ENCODE results near the gene CALML6. TPM values are rescaled to one million over a fixed set of nuclear protein-coding genes. Genes with fewer than 3 reads are reported as not detected.

The CALML6 gene, protein sequence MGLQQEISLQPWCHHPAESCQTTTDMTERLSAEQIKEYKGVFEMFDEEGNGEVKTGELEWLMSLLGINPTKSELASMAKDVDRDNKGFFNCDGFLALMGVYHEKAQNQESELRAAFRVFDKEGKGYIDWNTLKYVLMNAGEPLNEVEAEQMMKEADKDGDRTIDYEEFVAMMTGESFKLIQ
- 0.44 and 0.51 TPM in 2 replicates for total RNA-seq (2012; rRNA removed)

DNA sequence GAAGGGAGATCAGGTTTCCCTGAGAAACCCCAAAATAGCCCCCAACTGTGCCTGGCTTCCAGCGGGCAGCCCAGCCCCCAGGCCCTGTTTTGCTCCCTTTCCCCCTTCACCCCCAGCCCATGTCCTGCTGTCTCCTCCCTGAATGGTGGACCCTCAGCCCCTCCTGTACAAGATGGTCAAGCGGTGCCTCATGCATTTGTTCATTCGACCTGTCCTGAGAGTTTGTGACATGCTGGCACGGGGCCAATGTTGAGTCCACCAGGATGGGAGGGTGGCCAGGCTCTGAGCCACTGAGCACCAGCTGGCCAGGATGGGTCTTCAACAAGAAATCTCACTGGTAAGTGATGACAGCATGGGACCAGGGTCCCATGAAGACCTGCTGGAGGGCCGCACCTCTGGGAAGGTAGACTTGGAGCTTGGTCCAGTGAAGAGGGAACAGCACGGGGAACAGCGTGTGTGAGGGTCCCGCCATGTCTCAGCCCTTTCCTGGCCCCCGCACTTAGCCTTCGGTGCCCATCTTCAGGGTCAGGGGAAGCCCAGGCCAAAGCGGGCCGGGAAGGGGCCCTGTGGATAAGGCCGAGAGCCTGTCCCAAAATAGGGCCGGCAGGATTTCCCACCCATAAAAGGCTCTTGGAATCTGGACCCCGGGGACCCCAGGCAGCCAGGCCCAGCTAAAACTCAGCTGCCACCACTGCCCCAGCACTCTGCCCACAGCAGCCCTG is at the start of gene CALML6:
CALML6 (plus strand) TSS at position 290 of the 722 bp plus-strand sequence; CDS start at position 311, 21 bp downstream.
- no peaks in the 10 kb centered on the region for H3K9me3 ChIP-seq (replicated peaks; ENCODE audit: low read length)
- peaks cover 15% of the 10 kb centered on the region for H3K27me3 ChIP-seq (ENCODE audit: control insufficient read depth, insufficient read depth, low read length)
- H3K9ac ChIP-seq (ENCODE audit: low read depth, low read length): no peak within 1 kb of the TSS

DNA sequence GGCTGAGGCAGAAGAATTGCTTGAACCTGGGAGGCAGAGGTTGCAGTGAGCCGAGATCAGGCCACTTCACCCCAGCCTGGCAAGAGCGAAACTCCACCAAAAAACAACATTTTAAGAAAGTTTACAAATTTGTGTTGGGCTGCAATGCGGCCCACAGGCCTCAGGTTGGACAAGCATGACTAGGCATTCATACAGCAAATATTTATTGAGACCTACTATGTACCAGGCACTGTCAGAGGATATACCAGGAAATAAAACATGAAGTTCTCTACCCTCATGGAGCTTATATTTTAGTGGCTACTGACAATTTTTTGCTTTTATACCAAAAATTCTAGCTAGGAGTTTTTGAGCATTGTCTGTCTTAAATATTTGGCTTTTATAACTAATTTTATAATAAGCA is 47.9 kb upstream of the CALML6 start:
- Histone ChIP-seq H3K4me3 (ENCODE audit: low read length) (no peak overlapping the region), H3K9ac (ENCODE audit: low read depth, low read length) (no peak overlapping the region), H3K4me1 (ENCODE audit: control insufficient read depth, insufficient read depth, low read length) (peaks cover 13% of the 10 kb centered on the region), H3K9me3 (replicated peaks; ENCODE audit: low read length) (no peaks in the 10 kb centered on the region), H3K27me3 (ENCODE audit: control insufficient read depth, insufficient read depth, low read length) (no peaks in the 10 kb centered on the region), H3K36me3 (ENCODE audit: insufficient read depth, low read length) (peaks cover 7% of the 10 kb centered on the region), H3K4me2 (ENCODE audit: low read length) (no peak overlapping the region)

More for the DNA sequence above, at the start of gene CALML6:
- Histone ChIP-seq H3K4me1 (ENCODE audit: control insufficient read depth, insufficient read depth, low read length) (peaks cover 16% of the 10 kb centered on the region), H3K36me3 (ENCODE audit: insufficient read depth, low read length) (no peaks in the 10 kb centered on the region), H3K4me2 (ENCODE audit: low read length) (no peak within 1 kb of the TSS), H3K4me3 (ENCODE audit: low read length) (no peak within 1 kb of the TSS)

DNA sequence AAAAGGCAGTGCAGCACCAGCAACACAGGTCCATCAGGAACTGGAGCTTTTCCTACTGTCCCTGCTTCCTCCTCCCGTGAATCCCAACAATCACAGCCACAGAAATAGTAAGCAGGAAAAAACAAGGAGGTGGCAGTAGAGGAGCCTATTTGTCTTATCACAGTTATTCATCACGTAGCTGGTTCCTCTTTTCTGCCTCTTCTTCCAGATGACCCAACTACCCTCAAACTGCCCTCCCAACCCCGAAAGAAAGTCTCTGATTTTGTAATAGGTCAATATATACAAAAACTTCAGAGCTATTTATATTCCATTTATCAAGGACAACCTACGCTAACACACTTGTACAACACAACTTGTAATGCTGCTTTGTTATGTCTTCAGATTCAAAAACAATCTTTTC is 45.6 kb upstream of the CALML6 start:
- peaks cover 10% of the 10 kb centered on the region for H3K4me1 ChIP-seq (ENCODE audit: control insufficient read depth, insufficient read depth, low read length)

DNA sequence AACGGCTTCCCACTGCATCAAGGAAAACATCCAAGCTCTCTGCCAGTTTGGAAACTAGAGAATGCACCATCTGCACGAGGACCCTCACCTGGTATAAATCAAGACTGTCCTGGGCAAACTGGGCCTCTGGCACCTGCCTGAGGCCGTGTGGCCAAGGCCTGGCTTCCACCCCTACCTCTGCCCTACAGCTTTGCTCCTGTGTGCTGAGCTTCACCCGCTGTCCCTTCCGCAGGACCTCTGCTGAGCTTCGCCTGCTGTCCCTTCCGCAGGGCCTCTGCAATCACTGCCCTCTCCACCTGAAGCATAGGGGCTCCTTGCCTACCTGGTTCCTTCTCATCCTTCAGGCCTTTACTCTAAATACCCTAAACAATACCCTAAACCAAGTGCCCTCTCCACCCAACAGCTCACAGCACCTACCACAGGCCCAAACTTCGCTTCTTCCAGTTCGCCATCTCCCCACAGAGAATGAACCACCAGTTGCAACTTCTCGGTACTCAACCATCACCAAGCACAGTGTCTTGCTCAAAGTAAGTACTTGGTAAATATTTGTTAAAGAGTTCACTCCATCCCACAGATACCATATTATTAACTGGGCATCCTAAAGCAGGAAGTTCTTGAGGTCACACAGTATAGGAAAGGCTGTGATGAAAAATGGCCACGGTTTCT is 42.6 kb upstream of the CALML6 start:
- no peak overlapping the region for H3K9ac ChIP-seq (ENCODE audit: low read depth, low read length)
- peaks cover 18% of the 10 kb centered on the region for H3K4me1 ChIP-seq (ENCODE audit: control insufficient read depth, insufficient read depth, low read length)
- no peak overlapping the region for H3K4me2 ChIP-seq (ENCODE audit: low read length)

More for the DNA sequence above, 45.6 kb upstream of the CALML6 start:
- no peak overlapping the region for H3K9ac ChIP-seq (ENCODE audit: low read depth, low read length)
- H3K4me3 ChIP-seq (ENCODE audit: low read length): no peak overlapping the region
- no peak overlapping the region for H3K4me2 ChIP-seq (ENCODE audit: low read length)
- peaks cover 21% of the 10 kb centered on the region for H3K36me3 ChIP-seq (ENCODE audit: insufficient read depth, low read length)
- H3K27me3 ChIP-seq (ENCODE audit: control insufficient read depth, insufficient read depth, low read length): no peaks in the 10 kb centered on the region
- no peaks in the 10 kb centered on the region for H3K9me3 ChIP-seq (replicated peaks; ENCODE audit: low read length)

DNA sequence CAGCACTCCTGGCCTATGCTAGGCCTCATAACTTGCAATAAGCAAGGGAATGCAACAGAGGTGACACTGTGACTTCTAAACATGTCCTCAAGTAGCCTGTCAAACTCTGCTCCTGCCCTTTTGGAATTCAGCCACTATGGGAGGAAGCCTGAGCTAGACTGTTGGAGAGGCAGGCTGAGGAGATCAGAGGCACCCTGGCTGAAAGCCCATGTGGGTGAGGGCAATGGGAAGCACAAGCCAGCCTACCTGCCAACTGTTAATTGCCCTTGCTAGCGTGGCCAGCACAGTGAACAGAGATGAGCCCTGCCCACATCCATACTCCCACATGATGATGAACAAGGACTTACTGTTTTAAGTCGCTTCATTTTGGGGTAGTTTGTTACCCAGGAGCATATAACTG is 41.9 kb upstream of the CALML6 start:
- H3K36me3 ChIP-seq (ENCODE audit: insufficient read depth, low read length): peaks cover 38% of the 10 kb centered on the region
- no peak overlapping the region for H3K4me2 ChIP-seq (ENCODE audit: low read length)
- H3K27me3 ChIP-seq (ENCODE audit: control insufficient read depth, insufficient read depth, low read length): no peaks in the 10 kb centered on the region
- no peak overlapping the region for H3K9ac ChIP-seq (ENCODE audit: low read depth, low read length)
- no peak overlapping the region for H3K4me3 ChIP-seq (ENCODE audit: low read length)
- H3K9me3 ChIP-seq (replicated peaks; ENCODE audit: low read length): no peaks in the 10 kb centered on the region
- peaks cover 18% of the 10 kb centered on the region for H3K4me1 ChIP-seq (ENCODE audit: control insufficient read depth, insufficient read depth, low read length)

More for the DNA sequence above, 42.6 kb upstream of the CALML6 start:
- no peak overlapping the region for H3K4me3 ChIP-seq (ENCODE audit: low read length)
- no peaks in the 10 kb centered on the region for H3K9me3 ChIP-seq (replicated peaks; ENCODE audit: low read length)
- H3K27me3 ChIP-seq (ENCODE audit: control insufficient read depth, insufficient read depth, low read length): no peaks in the 10 kb centered on the region
- H3K36me3 ChIP-seq (ENCODE audit: insufficient read depth, low read length): peaks cover 35% of the 10 kb centered on the region

DNA sequence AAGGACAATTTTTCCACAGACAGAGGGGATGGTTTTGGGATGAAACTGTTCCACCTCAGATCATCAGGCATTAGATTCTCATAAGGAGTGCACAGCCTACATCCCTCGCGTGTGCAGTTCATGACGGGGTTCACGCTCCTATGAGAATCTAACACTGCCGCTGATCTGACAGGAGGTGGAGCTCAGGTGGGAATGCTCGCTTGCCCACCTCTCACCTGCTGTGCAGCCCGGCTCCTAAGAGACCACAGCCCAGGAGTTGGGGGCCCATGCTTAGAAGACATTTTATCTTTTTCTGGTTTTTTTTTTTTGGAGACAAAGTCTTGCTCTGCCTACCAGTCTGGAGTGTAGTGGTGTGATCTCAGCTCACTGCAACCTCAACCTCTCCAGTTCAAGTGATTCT is 40.2 kb upstream of the CALML6 start:
- H3K36me3 ChIP-seq (ENCODE audit: insufficient read depth, low read length): peaks cover 48% of the 10 kb centered on the region
- no peak overlapping the region for H3K4me2 ChIP-seq (ENCODE audit: low read length)
- no peaks in the 10 kb centered on the region for H3K27me3 ChIP-seq (ENCODE audit: control insufficient read depth, insufficient read depth, low read length)
- H3K9ac ChIP-seq (ENCODE audit: low read depth, low read length): no peak overlapping the region
- peaks cover 18% of the 10 kb centered on the region for H3K4me1 ChIP-seq (ENCODE audit: control insufficient read depth, insufficient read depth, low read length)
- no peak overlapping the region for H3K4me3 ChIP-seq (ENCODE audit: low read length)
- no peaks in the 10 kb centered on the region for H3K9me3 ChIP-seq (replicated peaks; ENCODE audit: low read length)

DNA sequence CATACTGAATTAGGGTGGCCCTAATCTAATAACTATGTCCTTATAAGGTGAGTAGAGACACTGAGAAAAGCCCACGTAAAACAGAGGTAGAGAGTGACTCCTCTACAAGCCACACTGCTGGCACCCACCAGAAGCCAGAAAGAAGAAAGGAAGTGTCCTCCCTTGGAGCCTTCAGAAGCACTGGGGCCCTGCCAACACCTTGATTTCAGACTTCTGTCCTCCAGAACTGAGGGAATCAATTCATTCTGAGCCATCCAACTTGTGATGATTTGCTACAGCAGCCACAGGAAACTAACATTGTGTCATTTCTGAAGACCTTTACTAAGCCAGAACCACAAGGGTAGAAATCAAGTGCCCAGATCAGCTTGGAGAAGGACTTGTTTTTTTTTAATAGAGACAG is 39.1 kb upstream of the CALML6 start:
- H3K4me1 ChIP-seq (ENCODE audit: control insufficient read depth, insufficient read depth, low read length): peaks cover 18% of the 10 kb centered on the region
- peaks cover 48% of the 10 kb centered on the region for H3K36me3 ChIP-seq (ENCODE audit: insufficient read depth, low read length)

DNA sequence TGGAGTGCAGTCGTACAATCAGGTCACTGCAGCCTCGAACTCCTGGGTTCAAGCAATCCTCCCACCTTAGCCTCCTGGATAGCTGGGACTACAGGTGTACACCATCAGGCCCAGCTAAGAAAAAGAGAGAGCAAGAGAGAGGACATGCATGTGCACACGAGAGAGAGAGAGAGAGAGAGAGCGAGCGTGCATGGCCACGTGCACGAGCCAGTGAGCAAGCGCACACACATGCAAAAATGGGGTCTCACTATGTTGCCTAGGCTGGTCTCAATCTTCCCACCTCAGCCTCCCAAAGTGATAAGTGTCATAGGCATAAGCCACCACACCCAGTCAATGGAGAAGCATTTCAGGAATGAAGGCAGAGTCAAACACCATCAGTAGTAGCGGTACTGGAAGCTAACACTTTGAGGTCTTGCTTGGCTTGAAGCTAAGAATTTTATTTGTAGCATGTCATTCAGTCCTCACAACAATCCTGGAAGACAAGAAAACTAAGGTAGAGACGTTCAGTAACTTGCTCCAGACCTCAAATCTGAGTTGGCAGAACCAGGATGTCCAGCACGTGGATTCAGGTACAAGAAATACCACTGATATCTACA is 38.6 kb upstream of the CALML6 start:
- Histone ChIP-seq H3K9me3 (replicated peaks; ENCODE audit: low read length) (no peaks in the 10 kb centered on the region), H3K27me3 (ENCODE audit: control insufficient read depth, insufficient read depth, low read length) (no peaks in the 10 kb centered on the region), H3K4me1 (ENCODE audit: control insufficient read depth, insufficient read depth, low read length) (peaks cover 18% of the 10 kb centered on the region), H3K9ac (ENCODE audit: low read depth, low read length) (no peak overlapping the region), H3K4me2 (ENCODE audit: low read length) (no peak overlapping the region), H3K4me3 (ENCODE audit: low read length) (no peak overlapping the region), H3K36me3 (ENCODE audit: insufficient read depth, low read length) (peaks cover 48% of the 10 kb centered on the region)

More for the DNA sequence above, 39.1 kb upstream of the CALML6 start:
- Histone ChIP-seq H3K27me3 (ENCODE audit: control insufficient read depth, insufficient read depth, low read length) (no peaks in the 10 kb centered on the region), H3K9me3 (replicated peaks; ENCODE audit: low read length) (no peaks in the 10 kb centered on the region), H3K9ac (ENCODE audit: low read depth, low read length) (no peak overlapping the region), H3K4me2 (ENCODE audit: low read length) (no peak overlapping the region), H3K4me3 (ENCODE audit: low read length) (no peak overlapping the region)

DNA sequence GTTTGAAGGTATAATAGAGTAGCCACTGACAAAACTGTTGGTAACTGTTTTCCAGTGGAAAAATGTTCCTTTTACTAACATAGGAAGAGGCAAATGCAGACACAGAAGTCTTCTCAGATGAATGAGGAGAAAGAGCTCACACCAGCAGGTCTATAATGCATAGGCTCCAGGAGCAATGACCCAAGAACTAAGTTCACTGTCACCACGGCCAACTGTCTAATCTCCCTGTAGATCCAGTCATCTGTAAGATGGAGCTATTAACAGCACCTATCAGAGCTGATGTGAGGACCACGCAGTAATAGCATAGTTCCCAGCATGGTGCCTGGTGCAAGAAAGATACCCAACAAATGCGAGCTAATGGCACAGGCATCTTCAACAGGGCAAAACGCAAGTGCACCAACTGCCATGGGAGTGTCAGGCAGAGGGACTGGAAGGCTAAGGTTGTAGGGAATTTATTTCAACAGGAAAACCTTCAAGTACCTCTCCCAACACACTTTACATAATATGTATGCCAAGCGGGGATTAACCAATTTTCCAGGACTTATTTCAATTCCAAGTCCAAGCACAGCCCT is 37.1 kb upstream of the CALML6 start:
- no peaks in the 10 kb centered on the region for H3K9me3 ChIP-seq (replicated peaks; ENCODE audit: low read length)
- no peaks in the 10 kb centered on the region for H3K27me3 ChIP-seq (ENCODE audit: control insufficient read depth, insufficient read depth, low read length)
- no peak overlapping the region for H3K9ac ChIP-seq (ENCODE audit: low read depth, low read length)
- peaks cover 38% of the 10 kb centered on the region for H3K36me3 ChIP-seq (ENCODE audit: insufficient read depth, low read length)
- no peak overlapping the region for H3K4me3 ChIP-seq (ENCODE audit: low read length)
- H3K4me2 ChIP-seq (ENCODE audit: low read length): no peak overlapping the region
- peaks cover 26% of the 10 kb centered on the region for H3K4me1 ChIP-seq (ENCODE audit: control insufficient read depth, insufficient read depth, low read length)

DNA sequence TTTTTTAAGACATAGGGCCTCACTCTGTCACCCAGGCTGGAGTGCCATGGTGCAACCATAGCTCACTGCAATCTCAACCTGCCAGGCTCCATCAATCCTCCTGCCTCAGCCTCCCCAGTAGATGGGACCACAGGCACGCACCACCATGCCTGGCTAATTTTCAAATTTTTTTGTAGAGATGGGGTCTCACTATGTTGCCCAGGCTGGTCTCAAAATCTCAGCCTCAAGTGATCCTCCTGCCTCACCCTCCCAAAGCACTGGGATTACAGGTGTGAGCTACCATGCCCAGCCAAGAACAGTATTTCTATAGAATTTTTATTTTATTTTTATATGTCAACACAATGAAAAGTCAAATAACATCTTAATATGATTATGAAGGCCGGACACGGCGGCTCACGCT is 35.1 kb upstream of the CALML6 start:
- H3K9ac ChIP-seq (ENCODE audit: low read depth, low read length): no peak overlapping the region
- H3K4me2 ChIP-seq (ENCODE audit: low read length): no peak overlapping the region
- peaks cover 23% of the 10 kb centered on the region for H3K4me1 ChIP-seq (ENCODE audit: control insufficient read depth, insufficient read depth, low read length)
- H3K36me3 ChIP-seq (ENCODE audit: insufficient read depth, low read length): peaks cover 26% of the 10 kb centered on the region
- no peak overlapping the region for H3K4me3 ChIP-seq (ENCODE audit: low read length)
- H3K27me3 ChIP-seq (ENCODE audit: control insufficient read depth, insufficient read depth, low read length): no peaks in the 10 kb centered on the region
- no peaks in the 10 kb centered on the region for H3K9me3 ChIP-seq (replicated peaks; ENCODE audit: low read length)

DNA sequence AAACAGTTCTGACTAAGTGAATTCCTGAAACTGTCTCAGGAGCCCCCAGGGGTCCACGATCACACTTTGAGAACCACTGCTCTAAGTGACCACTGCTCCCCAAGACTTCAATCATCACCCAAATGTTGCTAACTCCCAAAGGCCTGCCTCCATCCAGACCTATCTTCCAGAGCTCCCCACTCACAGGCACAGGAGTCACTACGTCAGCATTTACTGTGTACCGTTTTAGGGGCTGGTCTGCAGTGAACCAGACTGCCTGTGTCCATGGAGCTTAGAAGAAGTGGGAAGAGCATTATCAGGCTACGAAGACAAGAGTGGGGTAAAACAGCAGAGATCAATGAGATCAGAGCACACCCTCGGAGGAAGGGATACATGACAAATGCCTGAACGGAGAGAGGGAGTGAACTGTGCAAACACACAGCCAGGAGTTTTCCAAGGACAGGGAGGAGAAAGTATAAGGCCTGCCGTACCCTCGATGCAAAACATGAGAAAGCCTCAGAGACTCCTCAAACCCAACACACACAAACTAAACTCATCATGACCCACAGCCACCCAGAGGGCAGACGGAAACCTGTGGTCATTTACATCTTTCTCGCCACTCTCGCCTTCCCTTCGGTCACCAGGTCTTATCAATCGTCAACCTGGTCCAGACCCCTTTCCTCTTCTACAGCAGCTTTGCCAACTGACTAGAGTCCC is 34.3 kb upstream of the CALML6 start:
- Histone ChIP-seq H3K27me3 (ENCODE audit: control insufficient read depth, insufficient read depth, low read length) (no peaks in the 10 kb centered on the region), H3K9me3 (replicated peaks; ENCODE audit: low read length) (no peaks in the 10 kb centered on the region), H3K36me3 (ENCODE audit: insufficient read depth, low read length) (peaks cover 23% of the 10 kb centered on the region), H3K4me2 (ENCODE audit: low read length) (no peak overlapping the region), H3K9ac (ENCODE audit: low read depth, low read length) (no peak overlapping the region), H3K4me3 (ENCODE audit: low read length) (no peak overlapping the region), H3K4me1 (ENCODE audit: control insufficient read depth, insufficient read depth, low read length) (peaks cover 23% of the 10 kb centered on the region)
